ENCODE results near the gene SHOC2.

The SHOC2 gene

DNA sequence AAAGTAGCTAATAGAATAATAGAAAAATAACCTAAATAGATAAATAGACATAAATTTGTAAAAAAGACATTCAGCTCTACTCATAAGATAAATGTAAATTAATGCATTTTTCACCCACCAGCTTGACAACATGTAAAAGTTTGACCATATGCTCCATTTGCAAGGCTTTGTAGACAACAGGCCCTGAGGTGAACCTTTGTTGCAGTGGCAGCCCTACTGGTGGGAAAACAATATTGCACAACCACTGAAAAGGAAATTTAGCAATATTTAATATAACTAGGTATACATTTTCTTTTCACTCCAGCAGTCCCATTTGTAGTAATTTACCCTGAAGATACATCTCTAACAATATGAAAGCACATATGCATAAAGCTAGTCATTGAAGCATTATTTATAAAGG lies 118.5 kb downstream of the SHOC2 start:
- TF ChIP-seq SIN3A (IDR thresholded peaks at IDR 0.05; ENCODE audit: borderline replicate concordance, insufficient read depth, low read length) (no peak), POLR2AphosphoS5 (IDR thresholded peaks at IDR 0.05; ENCODE audit: low read depth, low read length) (no peak), FOXP2 (optimal IDR thresholded peaks at IDR 0.05; ENCODE audit: borderline replicate concordance, extremely low read depth, extremely low read length, insufficient read depth) (no peak), TAF1 (IDR thresholded peaks at IDR 0.05; ENCODE audit: borderline replicate concordance, insufficient read depth, low read length) (no peak)
- TF ChIP-seq, protein P1, sequence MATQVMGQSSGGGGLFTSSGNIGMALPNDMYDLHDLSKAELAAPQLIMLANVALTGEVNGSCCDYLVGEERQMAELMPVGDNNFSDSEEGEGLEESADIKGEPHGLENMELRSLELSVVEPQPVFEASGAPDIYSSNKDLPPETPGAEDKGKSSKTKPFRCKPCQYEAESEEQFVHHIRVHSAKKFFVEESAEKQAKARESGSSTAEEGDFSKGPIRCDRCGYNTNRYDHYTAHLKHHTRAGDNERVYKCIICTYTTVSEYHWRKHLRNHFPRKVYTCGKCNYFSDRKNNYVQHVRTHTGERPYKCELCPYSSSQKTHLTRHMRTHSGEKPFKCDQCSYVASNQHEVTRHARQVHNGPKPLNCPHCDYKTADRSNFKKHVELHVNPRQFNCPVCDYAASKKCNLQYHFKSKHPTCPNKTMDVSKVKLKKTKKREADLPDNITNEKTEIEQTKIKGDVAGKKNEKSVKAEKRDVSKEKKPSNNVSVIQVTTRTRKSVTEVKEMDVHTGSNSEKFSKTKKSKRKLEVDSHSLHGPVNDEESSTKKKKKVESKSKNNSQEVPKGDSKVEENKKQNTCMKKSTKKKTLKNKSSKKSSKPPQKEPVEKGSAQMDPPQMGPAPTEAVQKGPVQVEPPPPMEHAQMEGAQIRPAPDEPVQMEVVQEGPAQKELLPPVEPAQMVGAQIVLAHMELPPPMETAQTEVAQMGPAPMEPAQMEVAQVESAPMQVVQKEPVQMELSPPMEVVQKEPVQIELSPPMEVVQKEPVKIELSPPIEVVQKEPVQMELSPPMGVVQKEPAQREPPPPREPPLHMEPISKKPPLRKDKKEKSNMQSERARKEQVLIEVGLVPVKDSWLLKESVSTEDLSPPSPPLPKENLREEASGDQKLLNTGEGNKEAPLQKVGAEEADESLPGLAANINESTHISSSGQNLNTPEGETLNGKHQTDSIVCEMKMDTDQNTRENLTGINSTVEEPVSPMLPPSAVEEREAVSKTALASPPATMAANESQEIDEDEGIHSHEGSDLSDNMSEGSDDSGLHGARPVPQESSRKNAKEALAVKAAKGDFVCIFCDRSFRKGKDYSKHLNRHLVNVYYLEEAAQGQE (IDR thresholded peaks at IDR 0.05; ENCODE audit: insufficient read depth in 1 of 2, low read depth in 2 of 2, low read length in 2 of 2) = no peak

- no peak for TF ChIP-seq FOXP2 (optimal IDR thresholded peaks at IDR 0.05; ENCODE audit: borderline replicate concordance, extremely low read depth, extremely low read length, insufficient read depth)
- TF ChIP-seq, protein P1 (IDR thresholded peaks at IDR 0.05; ENCODE audit: insufficient read depth in 1 of 2, low read depth in 2 of 2, low read length in 2 of 2) = no peak
- no peak for TF ChIP-seq TAF1 (IDR thresholded peaks at IDR 0.05; ENCODE audit: borderline replicate concordance, insufficient read depth, low read length)
- TF ChIP-seq SIN3A (IDR thresholded peaks at IDR 0.05; ENCODE audit: borderline replicate concordance, insufficient read depth, low read length) = no peak
- no peak for TF ChIP-seq POLR2AphosphoS5 (IDR thresholded peaks at IDR 0.05; ENCODE audit: low read depth, low read length)
Measured at GRCh38 chr10:111039522-111039921, 120.1 kb downstream of the SHOC2 start.

GRCh38 chr10:111057006-111057405 lies 137.6 kb downstream of the SHOC2 start:
- TF ChIP-seq FOXP2 (optimal IDR thresholded peaks at IDR 0.05; ENCODE audit: borderline replicate concordance, extremely low read depth, extremely low read length, insufficient read depth) = no peak
